GM12878 (cell line): ENCODE results near the gene C1QTNF12. TPM values are rescaled to one million over a fixed set of nuclear protein-coding genes. Genes with fewer than 3 reads are reported as not detected.

Source experiments
- ATAC-seq: fragments of 200-7000 bp; cut with Tn5 transposase; 3 replicates; pipeline ENCODE4 v1.9.1; 2020; ENCODE audit warnings: mild to moderate bottlenecking, moderate library complexity
- BruUV-seq: library from RNA; stranded (reverse); fragments of 400-500 nt; replicated peaks from 2 replicates; lab custom pipeline; 2021; lab: Mats Ljungman, UMichigan
- CTCF ChIA-PET: fragments of 300-600 bp; sonication (Branson Sonifier 250); formaldehyde crosslinking; extraction: SDS; loops from one replicate; lab custom pipeline; 2021; ENCODE audit warnings: inconsistent platforms; lab: Yijun Ruan, JAX
- POLR2A ChIA-PET: fragments of 350-600 bp; formaldehyde crosslinking; extraction: SDS; loops from one replicate; lab custom pipeline; 2021; ENCODE audit warnings: inconsistent platforms; lab: Charles Lee
- RAD21 ChIA-PET: fragments of 300-600 bp; sonication (Branson Sonifier 250); formaldehyde crosslinking; loops from one replicate; lab custom pipeline; 2023; ENCODE audit warnings: antibody characterized with exemption; ENCODE audit not compliant: unreplicated experiment; lab: Charles Lee
- SMC1A ChIA-PET: fragments of 300-600 bp; sonication (Branson Sonifier 250); formaldehyde crosslinking; loops from one replicate; lab custom pipeline; 2023; ENCODE audit not compliant: unreplicated experiment, uncharacterized antibody; lab: Charles Lee
- DNase-seq: peaks from one replicate; pipeline ENCODE4 v3.0.0-alpha.2; 2011; ENCODE audit warnings: low read depth, low spot score
- FAIRE-seq: peaks from 3 replicates; lab custom pipeline; 2011; peaks lifted over from hg19 to GRCh38; lab: Jason Lieb, UNC
- H2AFZ ChIP-seq: 2 replicates; pipeline ENCODE4 v1.6.0; 2011; ENCODE audit warnings: low read depth, low read length, control low read depth; ENCODE audit not compliant: control insufficient read depth
- H3K27ac ChIP-seq: 2 replicates; pipeline ENCODE4 v1.5.1; 2011; ENCODE audit warnings: control low read depth; ENCODE audit not compliant: control insufficient read depth, insufficient read depth
- H3K27me3 ChIP-seq, 2 experiments: replicated peaks in 1 of 2; 2 replicates each; pipeline versions ENCODE4 v1.6.0 to v1.6.1; 2011; ENCODE audit warnings: low read length in 1 of 2; ENCODE audit not compliant: control insufficient read depth in 2 of 2, insufficient read depth in 2 of 2
- H3K36me3 ChIP-seq, 2 experiments: 2 replicates each; pipeline ENCODE4 v1.5.1; 2011; ENCODE audit warnings: low read length in 1 of 2; ENCODE audit not compliant: control insufficient read depth in 2 of 2, insufficient read depth in 2 of 2
- H3K4me1 ChIP-seq: 2 replicates; pipeline ENCODE4 v1.6.1; 2011; ENCODE audit warnings: mild to moderate bottlenecking, low read length, moderate library complexity, mixed read lengths; ENCODE audit not compliant: control insufficient read depth, insufficient read depth
- H3K4me2 ChIP-seq: 2 replicates; pipeline ENCODE4 v1.6.0; 2011; ENCODE audit warnings: control low read depth; ENCODE audit not compliant: control insufficient read depth, insufficient read depth
- H3K4me3 ChIP-seq: fragments of 200-600 bp; sonication (generic); 2 replicates; pipeline ENCODE4 v1.5.1; 2016
- H3K79me2 ChIP-seq: 2 replicates; pipeline ENCODE4 v1.6.0; 2011; ENCODE audit warnings: low read length; ENCODE audit not compliant: control insufficient read depth, insufficient read depth
- H3K9ac ChIP-seq: 2 replicates; pipeline ENCODE4 v1.8.0; 2011; ENCODE audit warnings: low read length, control low read depth, mixed read lengths; ENCODE audit not compliant: control insufficient read depth, insufficient read depth
- H3K9me3 ChIP-seq: replicated peaks from 3 replicates; pipeline ENCODE4 v1.5.1; 2011; ENCODE audit warnings: mild to moderate bottlenecking, low read length; ENCODE audit not compliant: control insufficient read depth, insufficient read depth
- H4K20me1 ChIP-seq: 2 replicates; pipeline ENCODE4 v1.6.0; 2011; ENCODE audit not compliant: control insufficient read depth, insufficient read depth
- EED ChIP-seq: sonication (generic); IDR thresholded peaks from 2 replicates; pipeline ENCODE4 v1.6.1; 2016; ENCODE audit warnings: antibody characterized with exemption, low read depth
- FOXM1 ChIP-seq: IDR thresholded peaks from 2 replicates; pipeline ENCODE4 v1.6.1; 2012; ENCODE audit warnings: low read depth, mild to moderate bottlenecking, inconsistent platforms, low read length, moderate library complexity
- IRF4 ChIP-seq: IDR thresholded peaks from 2 replicates; pipeline ENCODE4 v1.6.1; 2011; ENCODE audit warnings: low read depth, low read length
- MEF2A ChIP-seq: IDR thresholded peaks from 2 replicates; pipeline ENCODE4 v1.6.1; 2011; ENCODE audit warnings: low read depth, mild to moderate bottlenecking, low read length, moderate library complexity; ENCODE audit not compliant: insufficient read depth
- SUZ12 ChIP-seq: fragments of 200-600 bp; sonication (generic); IDR thresholded peaks from one replicate; pipeline ENCODE4 v1.6.1; 2018; ENCODE audit warnings: antibody characterized with exemption, mild to moderate bottlenecking; ENCODE audit not compliant: unreplicated experiment
- WGBS: methylation state at CpG from one replicate; pipeline ENCODE4 v1.1.6; 2016; ENCODE audit warnings: low lambda C conversion rate; ENCODE audit not compliant: insufficient replicate concordance, insufficient coverage; ENCODE audit errors: missing lambda C conversion rate; 5-methylcytosine and 5-hydroxymethylcytosine counted together
- in situ Hi-C: fragments of 300-500 bp; cut with MboI; formaldehyde crosslinking; loops from 9 replicates; pipeline ENCODE4 v1.14.3; 2018; ENCODE audit warnings: mixed read lengths
- intact Hi-C: fragments of 100-400 bp; cut with micrococcal nuclease; formaldehyde crosslinking; loops from one replicate; pipeline ENCODE4 v1.14.2; 2022; ENCODE audit not compliant: unreplicated experiment
- polyA plus RNA-seq, 11 experiments: library from polyadenylated mRNA; depleted of rRNA in 4 of 11; unstranded in 6 of 11; stranded (reverse) in 5 of 11; fragments of >200 nt; fragmentation: Nextera tagmentation in 4 of 11; fragmentation: Illumina TruSeq in 1 of 11; extraction: Ambion mirVana in 4 of 11; extraction: Trizol in 1 of 11; gene quantifications; 1 replicate in 1 of 11; 2 replicates in 10 of 11; pipeline versions ENCODE4 v1.2.1 to v1.2.3, GENCODE V29; 2011 to 2016; ENCODE audit warnings: inconsistent platforms in 2 of 11, missing spikeins in 2 of 11, low read depth in 1 of 11
- total RNA-seq, 4 experiments: library from RNA; depleted of rRNA in 3 of 4; stranded (reverse); fragments of >200 nt in 3 of 4; fragmentation: Illumina TruSeq in 1 of 4; extraction: Trizol in 1 of 4; gene quantifications; 2 replicates each; pipeline versions ENCODE4 v1.2.1 to v1.2.3, GENCODE V29; 2013 to 2021
- TF ChIP-seq, protein P1 (sequence below): fragments of 450-650 bp; IDR thresholded peaks from 2 replicates; pipeline ENCODE4 v1.6.1; 2018; ENCODE audit warnings: borderline replicate concordance, mild to moderate bottlenecking; ENCODE audit not compliant: partially characterized antibody
- TF ChIP-seq, protein P2 (sequence below): fragments of 450-650 bp; formaldehyde crosslinking; IDR thresholded peaks from 2 replicates; pipeline ENCODE4 v1.4.0; 2020; ENCODE audit warnings: mild to moderate bottlenecking, moderate library complexity

C1QTNF12 gene
- total and polyA plus RNA-seq, 10 of the 15 experiments (the other 5 are each of a cell fraction or from before 2014, with no cell fraction given), result 0.17 to 1.0 (median 0.31) TPM; not detected in 5

DNA sequence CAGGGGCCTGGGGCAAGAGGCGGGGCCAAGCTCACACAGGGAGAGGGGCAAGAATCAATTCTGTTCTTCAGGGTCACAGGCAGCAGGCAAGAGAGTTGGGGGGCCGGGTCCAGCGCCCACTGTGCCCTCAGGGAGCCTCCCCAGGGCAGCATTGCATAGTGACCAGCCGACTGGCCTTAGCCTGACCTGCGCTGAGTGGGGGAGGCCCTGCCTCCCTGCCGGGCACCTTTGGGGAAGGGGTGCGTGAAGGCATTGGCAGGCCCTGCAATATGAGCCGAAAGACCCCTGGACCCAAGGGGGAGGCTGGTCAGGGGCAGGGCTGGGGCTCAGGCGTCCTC is 45.9 kb upstream of the C1QTNF12 start:
- TF ChIP-seq FOXM1 (no peak), SUZ12 (no peak), EED (no peak), IRF4 (no peak)
- intact Hi-C loops (loop anchor here (2.0 kb wide), 1 partner anchor 308 kb away; no protein-coding TSS in a partner anchor), in situ Hi-C loops (no loop called here)
- Histone ChIP-seq H3K4me1 (no peaks in the 10 kb centered on the region), H3K9ac (no peak overlapping the region), H3K27ac (no peak overlapping the region), H3K79me2 (no peaks in the 10 kb centered on the region), H3K4me3 (no peak overlapping the region), H3K27me3 (no peaks in the 10 kb centered on the region), H3K9me3 (no peaks in the 10 kb centered on the region), H3K36me3 (no peaks in the 10 kb centered on the region), H4K20me1 (no peaks in the 10 kb centered on the region), H2AFZ (no peak overlapping the region), H3K4me2 (no peak overlapping the region)
- 69% methylated on average over 9 of the region's 9 CpGs for WGBS
- ATAC-seq (no peak), DNase-seq (no peak), FAIRE-seq (no peak)
- SMC1A ChIA-PET, result interaction anchor here (1.0 to 2.8 kb wide), 5 partner anchors 9 to 170 kb away, joined by 3 to 23 read pairs (median 4); no protein-coding TSS in a partner anchor
- RAD21 ChIA-PET, result interaction anchor here (0.7 to 3.1 kb wide), 13 partner anchors 42 to 310 kb away, joined by 3 to 63 read pairs (median 4); partner anchors contain the start of genes C1orf159 and TNFRSF18
- POLR2A ChIA-PET, result interaction anchor here (1.0 to 1.2 kb wide), 2 partner anchors 42 to 170 kb away, joined by 4 read pairs; no protein-coding TSS in a partner anchor
- no TSS peak for BruUV-seq
- CTCF ChIA-PET, result interaction anchor here (0.6 to 2.7 kb wide), 15 partner anchors 11 to 309 kb away, joined by 3 to 57 read pairs (median 3); no protein-coding TSS in a partner anchor

DNA sequence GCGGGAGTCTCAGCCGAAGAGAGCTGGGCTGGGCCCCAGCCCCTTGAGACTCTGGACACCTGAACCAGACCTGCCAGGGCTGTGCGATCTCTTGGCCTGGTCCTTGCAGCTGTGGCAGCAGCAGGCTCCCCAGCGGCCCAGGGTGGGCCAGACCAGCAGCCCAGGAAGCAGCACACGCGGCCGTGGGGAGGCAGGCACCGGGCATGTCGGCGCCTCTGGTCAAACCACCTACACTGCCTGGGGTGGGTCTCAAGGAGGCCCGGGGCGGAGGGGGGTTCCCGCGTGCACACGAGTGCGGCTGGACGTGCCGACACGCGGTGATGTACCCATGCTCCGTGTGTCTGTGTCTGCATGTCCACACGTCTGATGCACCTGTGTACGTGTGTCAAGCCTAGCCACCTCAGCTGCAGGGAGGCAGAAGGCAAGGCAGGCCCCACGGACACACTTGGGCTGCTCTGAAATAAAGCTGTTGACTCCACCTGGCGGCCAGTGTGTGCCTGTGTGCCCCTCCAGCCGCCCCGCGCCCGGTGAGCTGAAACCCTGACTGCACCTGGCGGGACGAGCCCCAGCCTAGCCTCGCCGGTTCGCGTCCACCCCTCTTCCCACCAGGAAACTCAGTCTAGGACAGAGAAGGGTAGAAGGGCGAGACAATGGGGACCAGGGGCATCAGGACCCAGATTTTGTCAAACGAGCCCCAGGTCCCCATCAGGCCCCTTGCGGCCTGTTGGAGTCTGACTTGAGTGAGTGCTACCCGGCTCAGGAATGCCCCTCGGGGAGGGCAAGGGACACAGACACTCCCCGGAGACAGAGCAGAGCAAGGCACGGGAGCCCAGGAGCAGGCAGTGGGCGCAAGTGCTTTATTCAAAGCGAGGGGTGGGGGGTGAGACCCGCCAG is 45.3 kb upstream of the C1QTNF12 start:
- Histone ChIP-seq H2AFZ (no peak overlapping the region), H3K79me2 (no peaks in the 10 kb centered on the region), H3K27me3 (no peaks in the 10 kb centered on the region), H3K27ac (no peak overlapping the region), H3K36me3 (no peaks in the 10 kb centered on the region), H3K4me1 (no peaks in the 10 kb centered on the region), H3K9ac (no peak overlapping the region), H3K4me2 (no peak overlapping the region), H3K9me3 (no peaks in the 10 kb centered on the region), H3K4me3 (no peak overlapping the region), H4K20me1 (no peaks in the 10 kb centered on the region)
- no peak for FAIRE-seq
- ChIA-PET RAD21 (interaction anchor here (0.7 to 3.1 kb wide), 14 partner anchors 13 to 309 kb away, joined by 3 to 63 read pairs (median 4); partner anchors contain the start of genes C1orf159 and TNFRSF18), POLR2A (interaction anchor here (1.0 to 1.2 kb wide), 2 partner anchors 41 to 169 kb away, joined by 4 read pairs; no protein-coding TSS in a partner anchor), SMC1A (interaction anchor here (1.0 to 2.8 kb wide), 8 partner anchors 9 to 307 kb away, joined by 3 to 23 read pairs (median 4); no protein-coding TSS in a partner anchor), CTCF (interaction anchor here (0.6 to 2.7 kb wide), 18 partner anchors 11 to 386 kb away, joined by 3 to 57 read pairs (median 3); no protein-coding TSS in a partner anchor)
- 35% methylated on average over 45 of the region's 45 CpGs for WGBS
- BruUV-seq, result no TSS peak
- intact Hi-C loops (loop anchor here (2.0 kb wide), 3 partner anchors 169 to 307 kb away; no protein-coding TSS in a partner anchor), in situ Hi-C loops (no loop called here)
- peak; percentile 96 for ATAC-seq
- DNase-seq, result no peak
- TF ChIP-seq, protein P1, sequence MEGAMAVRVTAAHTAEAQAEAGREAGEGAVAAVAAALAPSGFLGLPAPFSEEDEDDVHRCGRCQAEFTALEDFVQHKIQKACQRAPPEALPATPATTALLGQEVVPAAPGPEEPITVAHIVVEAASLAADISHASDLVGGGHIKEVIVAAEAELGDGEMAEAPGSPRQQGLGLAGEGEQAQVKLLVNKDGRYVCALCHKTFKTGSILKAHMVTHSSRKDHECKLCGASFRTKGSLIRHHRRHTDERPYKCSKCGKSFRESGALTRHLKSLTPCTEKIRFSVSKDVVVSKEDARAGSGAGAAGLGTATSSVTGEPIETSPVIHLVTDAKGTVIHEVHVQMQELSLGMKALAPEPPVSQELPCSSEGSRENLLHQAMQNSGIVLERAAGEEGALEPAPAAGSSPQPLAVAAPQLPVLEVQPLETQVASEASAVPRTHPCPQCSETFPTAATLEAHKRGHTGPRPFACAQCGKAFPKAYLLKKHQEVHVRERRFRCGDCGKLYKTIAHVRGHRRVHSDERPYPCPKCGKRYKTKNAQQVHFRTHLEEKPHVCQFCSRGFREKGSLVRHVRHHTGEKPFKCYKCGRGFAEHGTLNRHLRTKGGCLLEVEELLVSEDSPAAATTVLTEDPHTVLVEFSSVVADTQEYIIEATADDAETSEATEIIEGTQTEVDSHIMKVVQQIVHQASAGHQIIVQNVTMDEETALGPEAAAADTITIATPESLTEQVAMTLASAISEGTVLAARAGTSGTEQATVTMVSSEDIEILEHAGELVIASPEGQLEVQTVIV, result no peak
- TF ChIP-seq, protein P2, sequence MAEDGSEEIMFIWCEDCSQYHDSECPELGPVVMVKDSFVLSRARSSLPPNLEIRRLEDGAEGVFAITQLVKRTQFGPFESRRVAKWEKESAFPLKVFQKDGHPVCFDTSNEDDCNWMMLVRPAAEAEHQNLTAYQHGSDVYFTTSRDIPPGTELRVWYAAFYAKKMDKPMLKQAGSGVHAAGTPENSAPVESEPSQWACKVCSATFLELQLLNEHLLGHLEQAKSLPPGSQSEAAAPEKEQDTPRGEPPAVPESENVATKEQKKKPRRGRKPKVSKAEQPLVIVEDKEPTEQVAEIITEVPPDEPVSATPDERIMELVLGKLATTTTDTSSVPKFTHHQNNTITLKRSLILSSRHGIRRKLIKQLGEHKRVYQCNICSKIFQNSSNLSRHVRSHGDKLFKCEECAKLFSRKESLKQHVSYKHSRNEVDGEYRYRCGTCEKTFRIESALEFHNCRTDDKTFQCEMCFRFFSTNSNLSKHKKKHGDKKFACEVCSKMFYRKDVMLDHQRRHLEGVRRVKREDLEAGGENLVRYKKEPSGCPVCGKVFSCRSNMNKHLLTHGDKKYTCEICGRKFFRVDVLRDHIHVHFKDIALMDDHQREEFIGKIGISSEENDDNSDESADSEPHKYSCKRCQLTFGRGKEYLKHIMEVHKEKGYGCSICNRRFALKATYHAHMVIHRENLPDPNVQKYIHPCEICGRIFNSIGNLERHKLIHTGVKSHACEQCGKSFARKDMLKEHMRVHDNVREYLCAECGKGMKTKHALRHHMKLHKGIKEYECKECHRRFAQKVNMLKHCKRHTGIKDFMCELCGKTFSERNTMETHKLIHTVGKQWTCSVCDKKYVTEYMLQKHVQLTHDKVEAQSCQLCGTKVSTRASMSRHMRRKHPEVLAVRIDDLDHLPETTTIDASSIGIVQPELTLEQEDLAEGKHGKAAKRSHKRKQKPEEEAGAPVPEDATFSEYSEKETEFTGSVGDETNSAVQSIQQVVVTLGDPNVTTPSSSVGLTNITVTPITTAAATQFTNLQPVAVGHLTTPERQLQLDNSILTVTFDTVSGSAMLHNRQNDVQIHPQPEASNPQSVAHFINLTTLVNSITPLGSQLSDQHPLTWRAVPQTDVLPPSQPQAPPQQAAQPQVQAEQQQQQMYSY (CRISPR knock-in tag), result no peak
- no peak for TF ChIP-seq MEF2A
